D721Med (cell line): ENCODE data around the gene CXCL8.

Experiments used
- DNase-seq: peaks from one replicate; pipeline ENCODE4 v3.0.0; 2011; ENCODE audit warnings: low spot score; ENCODE audit not compliant: insufficient read length
- FAIRE-seq: peaks from 2 replicates; lab custom pipeline; 2011; peaks lifted over from hg19 to GRCh38; lab: Jason Lieb, UNC
- CTCF ChIP-seq: IDR thresholded peaks from 2 replicates; pipeline ENCODE4 v1.5.1; 2012; ENCODE audit warnings: mild to moderate bottlenecking, control low read depth; ENCODE audit not compliant: insufficient read depth; ENCODE audit errors: missing control alignments

The CXCL8 gene

GRCh38 chr4:73743281-73743680 lies 2.9 kb downstream of the CXCL8 start:
- FAIRE-seq = no peak
- DNase-seq = no peak
- TF ChIP-seq CTCF = no peak

- no peak for FAIRE-seq
- no peak for TF ChIP-seq CTCF
- no peak for DNase-seq
Measured at GRCh38 chr4:73743795-73744194, 3.4 kb downstream of the CXCL8 start.

GRCh38 chr4:73744203-73744602 lies 3.8 kb downstream of the CXCL8 start:
- no peak for TF ChIP-seq CTCF
- DNase-seq = no peak
- no peak for FAIRE-seq

GRCh38 chr4:73750730-73751129 lies 10.4 kb downstream of the CXCL8 start:
- no peak for TF ChIP-seq CTCF
- FAIRE-seq (no peak), DNase-seq (no peak)

- no peak for DNase-seq
- no peak for TF ChIP-seq CTCF
- no peak for FAIRE-seq
Measured at GRCh38 chr4:73751166-73751565, 10.8 kb downstream of the CXCL8 start.

- DNase-seq (no peak), FAIRE-seq (no peak)
Measured at GRCh38 chr4:73751830-73752229, 11.5 kb downstream of the CXCL8 start.

GRCh38 chr4:73752424-73752823 lies 12.1 kb downstream of the CXCL8 start:
- DNase-seq (no peak), FAIRE-seq (no peak)
- no peak for TF ChIP-seq CTCF

More at GRCh38 chr4:73751830-73752229, 11.5 kb downstream of the CXCL8 start:
- no peak for TF ChIP-seq CTCF
